AG08395 (cell line): Measurements from ENCODE around the gene DCP1B.

ENCODE experiments used
- DNase-seq: peaks from one replicate; pipeline ENCODE4 v3.0.0; 2012; ENCODE audit warnings: mixed read lengths, low spot score

Gene DCP1B

GRCh38 chr12:2017546-2018337, 13.5 kb upstream of the DCP1B start:
- no peak for DNase-seq

GRCh38 chr12:2016862-2017545, 12.7 kb upstream of the DCP1B start:
- no peak for DNase-seq

GRCh38 chr12:2014231-2014630, 10.0 kb upstream of the DCP1B start:
- DNase-seq: no peak

GRCh38 chr12:2013527-2014223, 9.4 kb upstream of the DCP1B start:
- no peak for DNase-seq

GRCh38 chr12:2013086-2013485, 8.8 kb upstream of the DCP1B start:
- no peak for DNase-seq

GRCh38 chr12:2011643-2012607, 7.7 kb upstream of the DCP1B start:
- no peak for DNase-seq

GRCh38 chr12:2009623-2010022, 5.4 kb upstream of the DCP1B start:
- DNase-seq: no peak

- no peak for DNase-seq
Observed at GRCh38 chr12:2008677-2009076, 4.4 kb upstream of the DCP1B start.

- DNase-seq: no peak
Observed at GRCh38 chr12:2003676-2004112, 563 bp downstream of the DCP1B start.

- DNase-seq: no peak
Observed at GRCh38 chr12:1995205-1995896, 8.9 kb downstream of the DCP1B start.

GRCh38 chr12:1994429-1995143, 9.7 kb downstream of the DCP1B start:
- DNase-seq: no peak

GRCh38 chr12:1993871-1994371, 10.3 kb downstream of the DCP1B start:
- DNase-seq: no peak

GRCh38 chr12:1993341-1993740, 10.9 kb downstream of the DCP1B start:
- DNase-seq: peak; percentile 80

- no peak for DNase-seq
Observed at GRCh38 chr12:1992732-1993131, 11.5 kb downstream of the DCP1B start.

- DNase-seq: no peak
Observed at GRCh38 chr12:1989111-1989510, 15.1 kb downstream of the DCP1B start.

- no peak for DNase-seq
Observed at GRCh38 chr12:1984759-1985158, 19.5 kb downstream of the DCP1B start.

- DNase-seq: no peak
Observed at GRCh38 chr12:1980282-1980681, 24.0 kb downstream of the DCP1B start.

- DNase-seq: no peak
Observed at GRCh38 chr12:1978078-1978862, 26.0 kb downstream of the DCP1B start.

- no peak for DNase-seq
Observed at GRCh38 chr12:1977588-1977987, 26.7 kb downstream of the DCP1B start.
